HepG2 (cell line): ENCODE results near the gene FAM117A. TPM values are rescaled to one million over a fixed set of nuclear protein-coding genes. Genes with fewer than 3 reads are reported as not detected.

Experiments
- CREB3 ChIP-seq: sonication (generic); formaldehyde crosslinking; IDR thresholded peaks from 2 replicates; pipeline ENCODE4 v1.5.0; 2020; ENCODE audit warnings: missing genetic modification reagents
- DNMT1 ChIP-seq: sonication (generic); formaldehyde crosslinking; IDR thresholded peaks from 2 replicates; pipeline ENCODE4 v1.5.1; 2020; ENCODE audit warnings: mild to moderate bottlenecking, missing genetic modification reagents
- DR1 ChIP-seq: sonication (generic); formaldehyde crosslinking; IDR thresholded peaks from 2 replicates; pipeline ENCODE4 v1.8.0; 2021; ENCODE audit warnings: mild to moderate bottlenecking, missing genetic modification reagents, inconsistent platforms
- GPBP1L1 ChIP-seq: sonication (generic); formaldehyde crosslinking; IDR thresholded peaks from 2 replicates; pipeline ENCODE4 v1.5.0; 2020; ENCODE audit warnings: mild to moderate bottlenecking, missing genetic modification reagents
- ISL2 ChIP-seq: sonication (generic); formaldehyde crosslinking; IDR thresholded peaks from 2 replicates; pipeline ENCODE4 v1.5.0; 2020; ENCODE audit warnings: missing genetic modification reagents
- LCORL ChIP-seq, 2 experiments: fragments of 450-650 bp in 1 of 2; sonication (generic) in 1 of 2; formaldehyde crosslinking in 1 of 2; IDR thresholded peaks; 2 replicates each; pipeline versions ENCODE4 v1.5.0 to v1.6.1; 2017 to 2020; ENCODE audit warnings: antibody characterized with exemption in 1 of 2, missing genetic modification reagents in 1 of 2
- MLLT10 ChIP-seq: sonication (generic); formaldehyde crosslinking; IDR thresholded peaks from 2 replicates; pipeline ENCODE4 v1.4.0; 2020; ENCODE audit warnings: missing genetic modification reagents
- SP2 ChIP-seq: sonication (generic); formaldehyde crosslinking; IDR thresholded peaks from 2 replicates; pipeline ENCODE4 v1.5.1; 2020; ENCODE audit warnings: mild to moderate bottlenecking, missing genetic modification reagents
- TARDBP ChIP-seq: sonication (generic); formaldehyde crosslinking; IDR thresholded peaks from 2 replicates; pipeline ENCODE4 v1.8.0; 2022; ENCODE audit warnings: mild to moderate bottlenecking, missing genetic modification reagents
- TBX3 ChIP-seq: fragments of 450-650 bp; IDR thresholded peaks from 2 replicates; pipeline ENCODE4 v1.6.1; 2017; ENCODE audit warnings: antibody characterized with exemption, mild to moderate bottlenecking, inconsistent platforms, borderline replicate concordance
- ZBTB20 ChIP-seq: sonication (generic); formaldehyde crosslinking; IDR thresholded peaks from 2 replicates; pipeline ENCODE4 v1.8.1; 2023; ENCODE audit warnings: missing genetic modification reagents, low read depth, mild to moderate bottlenecking, borderline replicate concordance
- ZNF264 ChIP-seq: sonication (generic); formaldehyde crosslinking; IDR thresholded peaks from 2 replicates; pipeline ENCODE4 v1.4.0; 2020; ENCODE audit warnings: missing genetic modification reagents
- ZSCAN22 ChIP-seq: sonication (generic); formaldehyde crosslinking; IDR thresholded peaks from 2 replicates; pipeline ENCODE4 v1.4.0; 2020; ENCODE audit warnings: mild to moderate bottlenecking, missing genetic modification reagents
- polyA plus RNA-seq, 8 experiments: library from polyadenylated mRNA; depleted of rRNA in 3 of 8; stranded (reverse) in 7 of 8; unstranded in 1 of 8; fragments of >200 nt; fragmentation: Illumina TruSeq in 4 of 8; extraction: Trizol in 4 of 8; gene quantifications; 2 replicates each; pipeline versions ENCODE4 v1.2.1 to v1.2.3, GENCODE V29; 2011 to 2016; ENCODE audit warnings: low read depth in 4 of 8, missing spikeins in 1 of 8, mixed read lengths in 1 of 8; ENCODE audit not compliant: insufficient read depth in 1 of 8
- total RNA-seq, 5 experiments: library from RNA; depleted of rRNA; stranded (reverse); fragments of >200 nt; fragmentation: Illumina TruSeq; extraction: Trizol; gene quantifications; 2 replicates each; pipeline ENCODE4 v1.2.3, GENCODE V29; 2016; ENCODE audit warnings: low read depth in 1 of 5
- TF ChIP-seq, protein P1 (sequence below), 2 experiments: sonication (generic) in 1 of 2; formaldehyde crosslinking in 1 of 2; IDR thresholded peaks; 2 replicates each; pipeline versions ENCODE4 v1.6.1 to v1.9.0; 2014 to 2022; ENCODE audit warnings: antibody characterized with exemption in 1 of 2, borderline replicate concordance in 1 of 2, inconsistent platforms in 1 of 2, low read depth in 1 of 2, missing genetic modification reagents in 1 of 2
- TF ChIP-seq, protein P2 (sequence below): IDR thresholded peaks from 2 replicates; pipeline ENCODE4 v1.4.0; 2020; ENCODE audit warnings: mild to moderate bottlenecking, missing genetic modification reagents

Gene FAM117A
- total and polyA plus RNA-seq, 2 of the 13 experiments (the other 11 are each of a cell fraction or from before 2014, with no cell fraction given), result 12.1 to 19.8 TPM

GRCh38 chr17:49677134-49677932 lies 86.6 kb downstream of the FAM117A start (continued):
- TF ChIP-seq, protein P1, sequence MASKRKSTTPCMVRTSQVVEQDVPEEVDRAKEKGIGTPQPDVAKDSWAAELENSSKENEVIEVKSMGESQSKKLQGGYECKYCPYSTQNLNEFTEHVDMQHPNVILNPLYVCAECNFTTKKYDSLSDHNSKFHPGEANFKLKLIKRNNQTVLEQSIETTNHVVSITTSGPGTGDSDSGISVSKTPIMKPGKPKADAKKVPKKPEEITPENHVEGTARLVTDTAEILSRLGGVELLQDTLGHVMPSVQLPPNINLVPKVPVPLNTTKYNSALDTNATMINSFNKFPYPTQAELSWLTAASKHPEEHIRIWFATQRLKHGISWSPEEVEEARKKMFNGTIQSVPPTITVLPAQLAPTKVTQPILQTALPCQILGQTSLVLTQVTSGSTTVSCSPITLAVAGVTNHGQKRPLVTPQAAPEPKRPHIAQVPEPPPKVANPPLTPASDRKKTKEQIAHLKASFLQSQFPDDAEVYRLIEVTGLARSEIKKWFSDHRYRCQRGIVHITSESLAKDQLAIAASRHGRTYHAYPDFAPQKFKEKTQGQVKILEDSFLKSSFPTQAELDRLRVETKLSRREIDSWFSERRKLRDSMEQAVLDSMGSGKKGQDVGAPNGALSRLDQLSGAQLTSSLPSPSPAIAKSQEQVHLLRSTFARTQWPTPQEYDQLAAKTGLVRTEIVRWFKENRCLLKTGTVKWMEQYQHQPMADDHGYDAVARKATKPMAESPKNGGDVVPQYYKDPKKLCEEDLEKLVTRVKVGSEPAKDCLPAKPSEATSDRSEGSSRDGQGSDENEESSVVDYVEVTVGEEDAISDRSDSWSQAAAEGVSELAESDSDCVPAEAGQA (IDR thresholded peaks at IDR 0.05; ENCODE audit: low read depth), result no peak; the same call in 1 of the 2 replicates
- TF ChIP-seq, protein P1 (CRISPR knock-in tag; IDR thresholded peaks at IDR 0.05; ENCODE audit: borderline replicate concordance), result no peak
- no peak for TF ChIP-seq GPBP1L1 (CRISPR knock-in tag)
- TF ChIP-seq ZSCAN22, result no peak
- no peak for TF ChIP-seq MLLT10 (CRISPR knock-in tag)
- TF ChIP-seq ISL2 (CRISPR knock-in tag), result peak; percentile 7; the same call in 1 of the 2 replicates
- TF ChIP-seq ZBTB20, result no peak
- TF ChIP-seq CREB3 (CRISPR knock-in tag), result no peak; the same call in 1 of the 2 replicates
- TF ChIP-seq LCORL (IDR thresholded peaks at IDR 0.05), result no peak
- TF ChIP-seq LCORL (CRISPR knock-in tag; IDR thresholded peaks at IDR 0.05), result no peak
- 0 out of 2 replicates have a peak, but pooled peaks have one; percentile 16 for TF ChIP-seq DNMT1 (CRISPR knock-in tag)
- TF ChIP-seq TARDBP, result no peak
- TF ChIP-seq SP2 (CRISPR knock-in tag), result no peak; the same call in 1 of the 2 replicates
- no peak for TF ChIP-seq TBX3
- TF ChIP-seq ZNF264, result no peak; the same call in 1 of the 2 replicates
- TF ChIP-seq, protein P2, sequence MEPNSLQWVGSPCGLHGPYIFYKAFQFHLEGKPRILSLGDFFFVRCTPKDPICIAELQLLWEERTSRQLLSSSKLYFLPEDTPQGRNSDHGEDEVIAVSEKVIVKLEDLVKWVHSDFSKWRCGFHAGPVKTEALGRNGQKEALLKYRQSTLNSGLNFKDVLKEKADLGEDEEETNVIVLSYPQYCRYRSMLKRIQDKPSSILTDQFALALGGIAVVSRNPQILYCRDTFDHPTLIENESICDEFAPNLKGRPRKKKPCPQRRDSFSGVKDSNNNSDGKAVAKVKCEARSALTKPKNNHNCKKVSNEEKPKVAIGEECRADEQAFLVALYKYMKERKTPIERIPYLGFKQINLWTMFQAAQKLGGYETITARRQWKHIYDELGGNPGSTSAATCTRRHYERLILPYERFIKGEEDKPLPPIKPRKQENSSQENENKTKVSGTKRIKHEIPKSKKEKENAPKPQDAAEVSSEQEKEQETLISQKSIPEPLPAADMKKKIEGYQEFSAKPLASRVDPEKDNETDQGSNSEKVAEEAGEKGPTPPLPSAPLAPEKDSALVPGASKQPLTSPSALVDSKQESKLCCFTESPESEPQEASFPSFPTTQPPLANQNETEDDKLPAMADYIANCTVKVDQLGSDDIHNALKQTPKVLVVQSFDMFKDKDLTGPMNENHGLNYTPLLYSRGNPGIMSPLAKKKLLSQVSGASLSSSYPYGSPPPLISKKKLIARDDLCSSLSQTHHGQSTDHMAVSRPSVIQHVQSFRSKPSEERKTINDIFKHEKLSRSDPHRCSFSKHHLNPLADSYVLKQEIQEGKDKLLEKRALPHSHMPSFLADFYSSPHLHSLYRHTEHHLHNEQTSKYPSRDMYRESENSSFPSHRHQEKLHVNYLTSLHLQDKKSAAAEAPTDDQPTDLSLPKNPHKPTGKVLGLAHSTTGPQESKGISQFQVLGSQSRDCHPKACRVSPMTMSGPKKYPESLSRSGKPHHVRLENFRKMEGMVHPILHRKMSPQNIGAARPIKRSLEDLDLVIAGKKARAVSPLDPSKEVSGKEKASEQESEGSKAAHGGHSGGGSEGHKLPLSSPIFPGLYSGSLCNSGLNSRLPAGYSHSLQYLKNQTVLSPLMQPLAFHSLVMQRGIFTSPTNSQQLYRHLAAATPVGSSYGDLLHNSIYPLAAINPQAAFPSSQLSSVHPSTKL (CRISPR knock-in tag), result no peak
- TF ChIP-seq DR1 (CRISPR knock-in tag), result no peak
